HG03139 (cell line): ENCODE data around the gene SLC7A1.

Source experiments
- ATAC-seq: cut with Tn5 transposase; IDR thresholded peaks from one replicate; pipeline ENCODE4 v1.9.1; 2021; ENCODE audit not compliant: unreplicated experiment

SLC7A1 gene

GRCh38 chr13:29511980-29512379 is 83.5 kb downstream of the SLC7A1 start:
- no peak for ATAC-seq

GRCh38 chr13:29511106-29511796 is 84.2 kb downstream of the SLC7A1 start:
- ATAC-seq = no peak

- no peak for ATAC-seq
Observed at GRCh38 chr13:29510651-29511084, 84.8 kb downstream of the SLC7A1 start.

- no peak for ATAC-seq
Observed at GRCh38 chr13:29509999-29510589, 85.4 kb downstream of the SLC7A1 start.

GRCh38 chr13:29508876-29509252 is 86.6 kb downstream of the SLC7A1 start:
- no peak for ATAC-seq

- peak; percentile 70 for ATAC-seq
Observed at GRCh38 chr13:29508130-29508875, 87.2 kb downstream of the SLC7A1 start.

GRCh38 chr13:29507356-29507755 is 88.1 kb downstream of the SLC7A1 start:
- no peak for ATAC-seq

GRCh38 chr13:29505950-29506349 is 89.5 kb downstream of the SLC7A1 start:
- ATAC-seq = no peak

- no peak for ATAC-seq
Observed at GRCh38 chr13:29505511-29505910, 90.0 kb downstream of the SLC7A1 start.

GRCh38 chr13:29504691-29505090 is 90.8 kb downstream of the SLC7A1 start:
- no peak for ATAC-seq

- ATAC-seq = no peak
Observed at GRCh38 chr13:29503041-29503837, 92.2 kb downstream of the SLC7A1 start.

GRCh38 chr13:29502391-29503008 is 93.0 kb downstream of the SLC7A1 start:
- no peak for ATAC-seq

GRCh38 chr13:29501674-29502073 is 93.8 kb downstream of the SLC7A1 start:
- ATAC-seq = no peak

- no peak for ATAC-seq
Observed at GRCh38 chr13:29500386-29500785, 95.1 kb downstream of the SLC7A1 start.

GRCh38 chr13:29499506-29500165 is 95.9 kb downstream of the SLC7A1 start:
- no peak for ATAC-seq

GRCh38 chr13:29498426-29499040 is 97.0 kb downstream of the SLC7A1 start:
- ATAC-seq = no peak

GRCh38 chr13:29497137-29497654 is 98.3 kb downstream of the SLC7A1 start:
- ATAC-seq = no peak

GRCh38 chr13:29496241-29496712 is 99.2 kb downstream of the SLC7A1 start:
- ATAC-seq = peak; percentile 56

- no peak for ATAC-seq
Observed at GRCh38 chr13:29494520-29494919, 101.0 kb downstream of the SLC7A1 start.

- ATAC-seq = no peak
Observed at GRCh38 chr13:29493796-29494195, 101.7 kb downstream of the SLC7A1 start.
